Esophagus squamous epithelium (tissue), 5 donors: Measurements from ENCODE around the gene ARHGAP23. TPM values are rescaled to one million over a fixed set of nuclear protein-coding genes. Genes with fewer than 3 reads are reported as not detected.

ENCODE experiments used
- DNase-seq: peaks from one replicate; lab custom pipeline; 2025; lab: John Stamatoyannopoulos, UW
- H3K27ac ChIP-seq, 4 donors: fragments of 200-600 bp; sonication (generic); one replicate each; pipeline ENCODE4 v1.5.1; 2016 to 2019; ENCODE audit warnings: mild to moderate bottlenecking in 1 of 4
- H3K27me3 ChIP-seq, 4 donors: fragments of 200-600 bp; sonication (generic); 1 replicate in 3 of 4; 2 replicates in 1 of 4; pipeline versions ENCODE4 v1.5.1 to v1.6.0; 2017 to 2021; ENCODE audit warnings: antibody characterized with exemption in 1 of 4
- H3K36me3 ChIP-seq, 3 donors: fragments of 200-600 bp; sonication (generic); one replicate each; pipeline ENCODE4 v1.5.1; 2016 to 2019
- H3K4me1 ChIP-seq, 3 donors: fragments of 200-600 bp; sonication (generic); one replicate each; pipeline ENCODE4 v1.5.1; 2017 to 2019
- H3K4me3 ChIP-seq, 4 donors: fragments of 200-600 bp; sonication (generic); 1 replicate in 3 of 4; 2 replicates in 1 of 4; pipeline ENCODE4 v1.5.1; 2016 to 2019; ENCODE audit warnings: mild to moderate bottlenecking in 2 of 4, moderate library complexity in 1 of 4
- H3K9me3 ChIP-seq, 3 donors: fragments of 200-600 bp; sonication (generic); one replicate each; pipeline ENCODE4 v1.5.1; 2016 to 2019
- CTCF ChIP-seq, 6 experiments: fragments of 450-650 bp in 4 of 6; fragments of 200-600 bp in 2 of 6; sonication (generic) in 2 of 6; IDR thresholded peaks; one replicate each; pipeline ENCODE4 v1.5.1; 2016 to 2019; ENCODE audit warnings: antibody characterized with exemption in 6 of 6, mild to moderate bottlenecking in 4 of 6, moderate library complexity in 4 of 6
- POLR2A ChIP-seq, 4 donors: fragments of 450-650 bp; IDR thresholded peaks; one replicate each; pipeline ENCODE4 v1.6.1; 2017; ENCODE audit warnings: antibody characterized with exemption in 4 of 4, mild to moderate bottlenecking in 4 of 4, moderate library complexity in 3 of 4
- WGBS, 2 donors: methylation state at CpG; one replicate each; pipeline ENCODE4 v1.1.5; 2018; 5-methylcytosine and 5-hydroxymethylcytosine counted together
- intact Hi-C: fragments of 100-400 bp; cut with DNase I; formaldehyde crosslinking; loops from one replicate; pipeline ENCODE4 v1.15.0; 2022
- total RNA-seq, 4 donors: library from RNA; depleted of rRNA; stranded (reverse); fragments of >200 nt; gene quantifications; one replicate each; pipeline ENCODE4 v1.1.0, GENCODE V29; 2016
- donor health status: DM: yes; HTN: yes; CAD: no.

The ARHGAP23 gene
- total RNA-seq, 4 donors from 2014 or later = 75.3 to 180 (median 102) TPM

- Histone ChIP-seq H3K9me3 (no peaks in the 10 kb centered on the region), H3K27me3 (peaks cover 0 to 88% (median 0%) of the 10 kb centered on the region in 4 donors), H3K36me3 (no peaks in the 10 kb centered on the region), H3K4me3 (no peak overlapping the region), H3K27ac (no peak overlapping the region), H3K4me1 (no peaks in the 10 kb centered on the region)
- DNase-seq = no peak
- TF ChIP-seq POLR2A (IDR thresholded peaks at IDR 0.05) (no peak), CTCF (IDR thresholded peaks at IDR 0.05) (no peak)
- intact Hi-C loops = no loop called here
- 76 to 79% methylated on average over 11 to 13 of the region's 13 CpGs for WGBS, 2 donors
Measured at GRCh38 chr17:38533866-38534497, 105.7 kb downstream of the ARHGAP23 start.

GRCh38 chr17:38534498-38534885 is 106.2 kb downstream of the ARHGAP23 start:
- intact Hi-C loops = no loop called here
- Histone ChIP-seq H3K9me3 (no peaks in the 10 kb centered on the region), H3K36me3 (no peaks in the 10 kb centered on the region), H3K4me3 (no peak overlapping the region), H3K27ac (no peak overlapping the region), H3K27me3 (peaks cover 0 to 87% (median 0%) of the 10 kb centered on the region in 4 donors), H3K4me1 (no peaks in the 10 kb centered on the region)
- no peak for DNase-seq
- TF ChIP-seq CTCF (IDR thresholded peaks at IDR 0.05) = no peak
- TF ChIP-seq POLR2A (IDR thresholded peaks at IDR 0.05) = no peak
- 57 to 66% methylated on average over 6 of the region's 7 CpGs for WGBS, 2 donors

GRCh38 chr17:38535886-38536285 is 107.6 kb downstream of the ARHGAP23 start:
- intact Hi-C loops = no loop called here
- Histone ChIP-seq H3K36me3 (no peaks in the 10 kb centered on the region), H3K4me1 (no peaks in the 10 kb centered on the region), H3K27me3 (peaks cover 0 to 74% (median 0%) of the 10 kb centered on the region in 4 donors), H3K9me3 (no peaks in the 10 kb centered on the region), H3K4me3 (no peak overlapping the region), H3K27ac (no peak overlapping the region)
- WGBS, 2 donors = 74 to 76% methylated on average over 8 of the region's 8 CpGs
- no peak for TF ChIP-seq POLR2A (IDR thresholded peaks at IDR 0.05)
- TF ChIP-seq CTCF (IDR thresholded peaks at IDR 0.05) = no peak
- no peak for DNase-seq

GRCh38 chr17:38536661-38537060 is 108.4 kb downstream of the ARHGAP23 start:
- Histone ChIP-seq H3K4me3 (no peak overlapping the region), H3K27ac (no peak overlapping the region), H3K27me3 (peaks cover 0 to 75% (median 0%) of the 10 kb centered on the region in 4 donors), H3K4me1 (no peaks in the 10 kb centered on the region), H3K9me3 (no peaks in the 10 kb centered on the region), H3K36me3 (no peaks in the 10 kb centered on the region)
- intact Hi-C loops = no loop called here
- no peak for TF ChIP-seq CTCF (IDR thresholded peaks at IDR 0.05)
- TF ChIP-seq POLR2A (IDR thresholded peaks at IDR 0.05) = no peak
- no peak for DNase-seq
- 74 to 100% methylated on average over 1 to 4 of the region's 4 CpGs for WGBS, 2 donors

- intact Hi-C loops = no loop called here
- no peak for DNase-seq
- Histone ChIP-seq H3K27me3 (peaks cover 0 to 71% (median 0%) of the 10 kb centered on the region in 4 donors), H3K27ac (no peak overlapping the region), H3K36me3 (no peaks in the 10 kb centered on the region), H3K9me3 (no peaks in the 10 kb centered on the region), H3K4me3 (no peak overlapping the region), H3K4me1 (no peaks in the 10 kb centered on the region)
- 65 to 88% methylated on average over 7 to 9 of the region's 9 CpGs for WGBS, 2 donors
- TF ChIP-seq CTCF (IDR thresholded peaks at IDR 0.05) (no peak), POLR2A (IDR thresholded peaks at IDR 0.05) (no peak)
Measured at GRCh38 chr17:38538906-38539305, 110.6 kb downstream of the ARHGAP23 start.
